GM19452 (cell line): Measurements from ENCODE around the gene CEP164.

Experiments
- ATAC-seq: cut with Tn5 transposase; IDR thresholded peaks from one replicate; pipeline ENCODE4 v1.9.1; 2021; ENCODE audit not compliant: unreplicated experiment

Gene CEP164

DNA sequence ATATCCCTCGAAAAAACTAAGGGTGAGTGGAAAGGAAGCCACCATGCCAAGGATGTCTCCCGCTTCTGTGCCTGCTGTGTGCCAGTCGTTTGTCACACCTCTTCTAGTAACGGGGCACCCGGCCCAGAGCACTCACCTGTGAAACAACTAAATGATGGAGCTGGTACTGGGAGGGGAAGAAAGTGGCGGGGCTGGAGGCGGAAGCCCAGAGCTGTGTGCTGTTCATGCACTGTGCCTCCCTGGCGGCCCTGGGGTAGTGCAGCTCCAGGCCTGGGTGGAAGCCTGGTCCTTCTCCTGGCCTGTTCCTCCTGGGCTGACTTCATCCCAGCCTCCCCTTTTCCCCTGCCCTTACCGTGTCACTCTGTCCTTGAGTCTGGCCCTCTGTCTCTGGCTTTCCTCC is 130.2 kb downstream of the CEP164 start:
- no peak for ATAC-seq

DNA sequence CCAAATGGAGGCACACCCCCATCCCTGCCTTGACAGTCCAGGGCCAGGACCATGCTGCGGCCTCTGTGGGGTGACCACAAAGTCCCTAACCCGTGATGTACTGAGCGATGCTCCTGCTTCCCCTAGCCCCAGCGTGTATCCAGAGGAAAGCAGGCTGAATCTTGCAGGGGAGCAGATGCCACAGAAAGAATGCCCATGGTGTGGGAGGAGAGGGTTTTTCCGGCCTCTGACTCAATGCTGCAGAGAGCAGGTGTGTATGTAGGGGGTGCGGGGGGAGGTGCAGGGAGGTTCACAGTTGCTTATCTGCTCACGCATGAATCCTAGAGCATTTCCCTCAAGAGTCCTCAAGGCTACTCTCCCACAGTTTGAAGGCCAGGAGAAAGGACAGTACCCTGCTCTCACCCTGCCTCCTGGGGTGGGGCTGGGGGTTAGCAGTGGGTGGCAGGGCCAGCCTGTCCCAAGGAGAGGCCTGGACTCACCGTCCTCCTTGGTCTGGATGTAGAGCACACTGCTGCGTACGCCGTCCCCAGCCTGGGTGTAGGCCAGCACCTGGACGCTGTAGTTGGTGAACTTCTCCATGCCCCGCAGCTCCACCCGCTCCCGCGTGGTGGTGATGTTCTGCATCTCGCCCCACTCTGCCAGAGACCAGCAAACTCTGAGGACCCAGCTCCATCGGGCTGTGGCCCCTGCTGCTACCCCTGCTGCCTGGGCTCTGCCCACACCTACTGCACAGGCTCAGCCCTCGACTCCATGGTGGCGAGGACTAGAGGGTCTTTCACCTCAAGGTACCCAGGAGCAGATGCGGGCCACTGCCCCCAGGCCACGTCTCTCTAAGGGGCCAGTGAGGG is 130.8 kb downstream of the CEP164 start:
- no peak for ATAC-seq

DNA sequence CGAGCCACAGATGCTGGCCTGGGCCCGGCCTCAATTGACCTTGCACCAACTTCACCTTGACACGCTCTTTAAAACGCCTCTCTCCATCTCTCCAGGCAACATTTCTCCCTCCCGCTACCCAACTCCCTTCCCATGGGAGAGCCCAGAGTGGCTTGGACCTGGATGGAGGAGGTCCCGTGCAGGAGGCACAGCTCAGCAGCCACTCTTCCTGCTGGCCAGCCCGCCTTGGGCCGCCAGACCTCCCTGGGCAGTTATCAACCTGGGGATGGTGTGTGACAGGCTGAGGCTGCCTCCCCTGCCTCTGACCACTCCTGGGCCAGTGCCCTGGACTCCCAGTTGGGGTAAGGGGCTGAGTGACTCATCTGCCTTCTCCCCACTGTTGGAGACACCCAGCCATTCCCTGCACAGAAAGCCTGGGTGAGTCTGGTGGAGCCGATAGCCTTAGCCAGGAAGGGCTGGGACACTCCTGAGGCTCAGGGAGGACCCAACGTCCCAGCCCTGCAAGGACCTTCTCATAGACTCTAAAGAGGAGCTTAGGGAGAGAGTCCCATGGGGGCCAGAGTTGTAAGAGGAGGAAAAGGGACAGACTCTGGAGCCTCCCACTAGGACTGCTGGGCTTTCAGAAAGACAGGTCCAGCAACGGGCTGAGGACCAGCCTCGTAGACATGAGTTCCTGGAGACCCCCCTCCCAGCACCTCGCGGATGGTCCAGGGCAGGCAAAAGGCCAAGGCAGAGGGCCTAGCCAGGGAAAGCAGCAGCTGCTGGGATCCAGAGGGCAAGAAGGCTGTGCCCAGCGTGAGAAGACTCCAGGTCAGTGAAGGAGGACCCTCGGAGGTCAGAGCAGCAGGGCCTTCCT is 131.7 kb downstream of the CEP164 start:
- ATAC-seq = no peak

DNA sequence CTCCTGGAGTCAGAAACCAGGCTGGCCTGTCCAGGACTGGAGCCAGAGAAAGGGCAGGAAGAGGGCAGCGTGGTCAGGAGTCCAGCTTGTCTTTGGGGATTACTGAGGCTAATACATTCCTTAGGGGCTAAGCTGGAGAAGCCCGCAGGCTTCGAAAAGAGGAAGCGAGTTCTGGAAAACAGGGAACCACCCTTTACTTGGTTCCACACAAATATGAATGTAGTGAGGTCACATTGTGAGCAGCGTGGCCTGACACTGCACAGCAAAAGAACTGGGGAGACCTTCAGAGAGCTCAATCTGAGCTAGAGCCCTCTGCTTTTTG is 132.3 kb downstream of the CEP164 start:
- no peak for ATAC-seq

DNA sequence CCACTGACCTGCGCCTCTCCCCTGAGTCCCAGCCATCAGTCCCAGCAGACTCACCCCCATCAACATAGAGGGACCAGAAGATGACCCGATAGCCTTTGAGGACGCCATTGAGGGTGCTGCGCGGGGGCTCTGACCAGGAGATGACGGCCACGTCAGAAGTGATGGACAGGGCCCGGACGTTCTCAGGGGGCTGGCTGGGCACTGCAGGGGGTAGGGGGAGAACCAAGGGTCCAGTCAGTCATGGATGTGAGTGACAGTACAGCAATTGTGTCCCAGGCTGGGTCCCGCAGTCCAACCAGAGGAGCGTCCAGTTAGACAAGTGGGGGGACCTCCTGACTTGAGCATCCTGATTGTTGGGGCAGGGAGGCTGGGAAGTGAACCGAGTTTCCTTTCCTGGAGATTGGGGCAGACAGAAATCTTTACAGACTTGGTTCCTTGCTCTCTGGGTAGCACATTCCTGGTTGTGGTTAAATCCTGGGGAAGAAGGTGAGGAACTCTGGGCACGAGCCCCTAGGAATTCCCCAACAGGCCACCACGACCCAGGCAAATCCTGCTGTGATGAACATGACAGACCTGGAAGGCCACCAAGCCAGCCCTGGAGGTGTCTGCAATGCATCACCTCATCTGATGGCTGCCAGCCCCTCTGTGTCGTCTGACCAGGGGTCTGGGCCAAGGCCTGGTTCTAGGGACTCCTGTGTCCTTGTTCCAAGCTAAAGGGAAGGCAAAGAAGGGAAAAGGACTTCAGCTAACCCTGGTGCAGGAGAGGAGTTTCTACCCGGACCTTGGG is 133.9 kb downstream of the CEP164 start:
- ATAC-seq = no peak

DNA sequence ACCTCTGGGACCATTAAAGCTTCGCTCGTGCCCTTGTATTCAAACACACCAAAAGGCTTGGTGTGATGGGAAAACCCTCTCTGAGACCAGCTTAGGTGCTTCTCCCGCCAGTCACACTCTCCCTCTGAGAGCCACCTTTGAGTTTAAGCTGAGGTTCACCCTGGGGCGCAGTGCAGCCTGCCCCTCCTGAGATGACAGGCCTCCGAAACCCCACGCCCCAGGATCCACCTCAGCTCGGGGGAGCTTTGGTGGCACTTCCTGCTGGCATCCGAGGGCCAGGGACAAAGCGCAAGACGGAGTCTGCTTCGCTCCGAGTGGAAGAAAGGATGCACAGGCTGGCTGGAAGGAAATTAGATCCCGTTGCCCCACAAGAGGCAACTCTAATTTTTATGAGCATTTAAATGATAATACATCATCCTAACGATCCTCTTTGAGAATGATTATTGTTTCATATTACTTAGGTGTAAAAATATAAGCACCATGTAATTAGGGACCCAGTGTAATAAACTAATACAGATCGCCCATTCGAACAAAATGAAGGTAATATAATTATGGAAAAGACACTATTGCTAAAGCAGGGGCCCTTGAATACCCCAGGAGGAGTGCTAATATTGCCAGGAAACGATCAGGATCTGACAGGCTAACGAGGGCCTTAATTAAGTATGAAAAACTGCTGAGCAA is 134.7 kb downstream of the CEP164 start:
- no peak for ATAC-seq

DNA sequence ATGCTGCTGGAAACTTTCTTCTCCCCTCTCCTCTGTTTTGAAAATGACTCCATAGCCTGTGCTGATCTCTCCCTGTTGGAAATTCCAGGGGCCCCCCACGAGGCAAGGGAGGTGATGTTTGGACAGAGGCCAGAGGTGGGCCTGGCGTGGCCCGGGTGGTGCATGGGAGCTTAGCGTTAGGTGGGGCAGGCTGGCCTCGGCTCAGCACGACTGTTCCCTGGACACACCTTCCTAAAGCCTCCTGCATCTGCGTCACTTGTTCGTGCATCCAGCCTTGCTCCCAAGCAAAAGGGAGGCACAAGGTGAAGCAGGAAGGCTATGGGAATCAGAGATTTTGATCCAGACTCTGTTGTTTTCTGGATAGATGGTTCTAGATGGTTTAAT is 135.2 kb downstream of the CEP164 start:
- ATAC-seq = no peak
